ENCODE data around the gene MACC1. TPM values are rescaled to one million over a fixed set of nuclear protein-coding genes. Genes with fewer than 3 reads are reported as not detected.

Gene MACC1
- total and polyA plus RNA-seq, 2 experiments from 2014 or later = 3.4 to 13.4 TPM

- H3K4me2 ChIP-seq = no peak overlapping the region
- H3K9me2 ChIP-seq (ENCODE audit: insufficient read depth) = no peaks in the 10 kb centered on the region
- ATAC-seq (no peak), DNase-seq (ENCODE audit: low spot score) (no peak)
- H3K79me2 ChIP-seq (replicated peaks; ENCODE audit: insufficient read depth) = no peaks in the 10 kb centered on the region
- no peaks in the 10 kb centered on the region for H3F3A ChIP-seq (replicated peaks; ENCODE audit: low read depth)
- peaks cover 13% of the 10 kb centered on the region; the same call in 1 of the 2 replicates for H3K4me1 ChIP-seq (ENCODE audit: insufficient read depth)
- H3K27ac ChIP-seq (ENCODE audit: low read depth) = no peak overlapping the region
- H3K36me3 ChIP-seq (ENCODE audit: insufficient read depth) = no peaks in the 10 kb centered on the region
- Mint-ChIP-seq H3K4me3 (no peak overlapping the region), H3K36me3 (ENCODE audit: low read depth) (peaks cover 26% of the 10 kb centered on the region), H3K27me3 (ENCODE audit: insufficient read depth, low read depth, poor library complexity) (peaks cover 5% of the 10 kb centered on the region), H3K9me3 (peaks cover 12% of the 10 kb centered on the region), H3K4me1 (peaks cover 29% of the 10 kb centered on the region), H3K27ac (no peak overlapping the region)
- TF ChIP-seq ZNF331 (CRISPR knock-in tag; IDR thresholded peaks at IDR 0.05; ENCODE audit: low read depth) (no peak), STAT1 (IDR thresholded peaks at IDR 0.05; ENCODE audit: unreplicated experiment) (no peak), ZNF114 (CRISPR knock-in tag; IDR thresholded peaks at IDR 0.05) (no peak), CREB1 (CRISPR knock-in tag; IDR thresholded peaks at IDR 0.05; ENCODE audit: low read depth) (no peak), EZH2 (IDR thresholded peaks at IDR 0.05; ENCODE audit: low read depth, unreplicated experiment) (no peak), NANOG (IDR thresholded peaks at IDR 0.05; ENCODE audit: borderline replicate concordance) (no peak), EZH2phosphoT487 (IDR thresholded peaks at IDR 0.05; ENCODE audit: unreplicated experiment) (no peak), JUNB (IDR thresholded peaks at IDR 0.05; ENCODE audit: unreplicated experiment) (no peak), ZNF462 (CRISPR knock-in tag; IDR thresholded peaks at IDR 0.05) (no peak), POLR2AphosphoS5 (IDR thresholded peaks at IDR 0.05; ENCODE audit: low read depth) (no peak)
- TF ChIP-seq, protein P1, sequence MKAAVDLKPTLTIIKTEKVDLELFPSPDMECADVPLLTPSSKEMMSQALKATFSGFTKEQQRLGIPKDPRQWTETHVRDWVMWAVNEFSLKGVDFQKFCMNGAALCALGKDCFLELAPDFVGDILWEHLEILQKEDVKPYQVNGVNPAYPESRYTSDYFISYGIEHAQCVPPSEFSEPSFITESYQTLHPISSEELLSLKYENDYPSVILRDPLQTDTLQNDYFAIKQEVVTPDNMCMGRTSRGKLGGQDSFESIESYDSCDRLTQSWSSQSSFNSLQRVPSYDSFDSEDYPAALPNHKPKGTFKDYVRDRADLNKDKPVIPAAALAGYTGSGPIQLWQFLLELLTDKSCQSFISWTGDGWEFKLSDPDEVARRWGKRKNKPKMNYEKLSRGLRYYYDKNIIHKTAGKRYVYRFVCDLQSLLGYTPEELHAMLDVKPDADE (IDR thresholded peaks at IDR 0.05) = no peak
- TF ChIP-seq, protein P2, sequence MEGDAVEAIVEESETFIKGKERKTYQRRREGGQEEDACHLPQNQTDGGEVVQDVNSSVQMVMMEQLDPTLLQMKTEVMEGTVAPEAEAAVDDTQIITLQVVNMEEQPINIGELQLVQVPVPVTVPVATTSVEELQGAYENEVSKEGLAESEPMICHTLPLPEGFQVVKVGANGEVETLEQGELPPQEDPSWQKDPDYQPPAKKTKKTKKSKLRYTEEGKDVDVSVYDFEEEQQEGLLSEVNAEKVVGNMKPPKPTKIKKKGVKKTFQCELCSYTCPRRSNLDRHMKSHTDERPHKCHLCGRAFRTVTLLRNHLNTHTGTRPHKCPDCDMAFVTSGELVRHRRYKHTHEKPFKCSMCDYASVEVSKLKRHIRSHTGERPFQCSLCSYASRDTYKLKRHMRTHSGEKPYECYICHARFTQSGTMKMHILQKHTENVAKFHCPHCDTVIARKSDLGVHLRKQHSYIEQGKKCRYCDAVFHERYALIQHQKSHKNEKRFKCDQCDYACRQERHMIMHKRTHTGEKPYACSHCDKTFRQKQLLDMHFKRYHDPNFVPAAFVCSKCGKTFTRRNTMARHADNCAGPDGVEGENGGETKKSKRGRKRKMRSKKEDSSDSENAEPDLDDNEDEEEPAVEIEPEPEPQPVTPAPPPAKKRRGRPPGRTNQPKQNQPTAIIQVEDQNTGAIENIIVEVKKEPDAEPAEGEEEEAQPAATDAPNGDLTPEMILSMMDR (conservative IDR thresholded peaks at IDR 0.05; ENCODE audit: low read depth in 2 of 2) = no peak
- TF ChIP-seq, protein P3, sequence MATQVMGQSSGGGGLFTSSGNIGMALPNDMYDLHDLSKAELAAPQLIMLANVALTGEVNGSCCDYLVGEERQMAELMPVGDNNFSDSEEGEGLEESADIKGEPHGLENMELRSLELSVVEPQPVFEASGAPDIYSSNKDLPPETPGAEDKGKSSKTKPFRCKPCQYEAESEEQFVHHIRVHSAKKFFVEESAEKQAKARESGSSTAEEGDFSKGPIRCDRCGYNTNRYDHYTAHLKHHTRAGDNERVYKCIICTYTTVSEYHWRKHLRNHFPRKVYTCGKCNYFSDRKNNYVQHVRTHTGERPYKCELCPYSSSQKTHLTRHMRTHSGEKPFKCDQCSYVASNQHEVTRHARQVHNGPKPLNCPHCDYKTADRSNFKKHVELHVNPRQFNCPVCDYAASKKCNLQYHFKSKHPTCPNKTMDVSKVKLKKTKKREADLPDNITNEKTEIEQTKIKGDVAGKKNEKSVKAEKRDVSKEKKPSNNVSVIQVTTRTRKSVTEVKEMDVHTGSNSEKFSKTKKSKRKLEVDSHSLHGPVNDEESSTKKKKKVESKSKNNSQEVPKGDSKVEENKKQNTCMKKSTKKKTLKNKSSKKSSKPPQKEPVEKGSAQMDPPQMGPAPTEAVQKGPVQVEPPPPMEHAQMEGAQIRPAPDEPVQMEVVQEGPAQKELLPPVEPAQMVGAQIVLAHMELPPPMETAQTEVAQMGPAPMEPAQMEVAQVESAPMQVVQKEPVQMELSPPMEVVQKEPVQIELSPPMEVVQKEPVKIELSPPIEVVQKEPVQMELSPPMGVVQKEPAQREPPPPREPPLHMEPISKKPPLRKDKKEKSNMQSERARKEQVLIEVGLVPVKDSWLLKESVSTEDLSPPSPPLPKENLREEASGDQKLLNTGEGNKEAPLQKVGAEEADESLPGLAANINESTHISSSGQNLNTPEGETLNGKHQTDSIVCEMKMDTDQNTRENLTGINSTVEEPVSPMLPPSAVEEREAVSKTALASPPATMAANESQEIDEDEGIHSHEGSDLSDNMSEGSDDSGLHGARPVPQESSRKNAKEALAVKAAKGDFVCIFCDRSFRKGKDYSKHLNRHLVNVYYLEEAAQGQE (IDR thresholded peaks at IDR 0.05; ENCODE audit: unreplicated experiment) = no peak
- H3K27me3 ChIP-seq (ENCODE audit: insufficient read depth) = no peaks in the 10 kb centered on the region
- no peak overlapping the region for H2AFZ ChIP-seq
- H4K20me1 ChIP-seq (replicated peaks; ENCODE audit: insufficient read depth) = no peaks in the 10 kb centered on the region
- H3K4me3 ChIP-seq = no peak overlapping the region
Measured at GRCh38 chr7:20214921-20215669, 2.1 kb downstream of the MACC1 start.

Data from GM23338 (cell line).